GM19238 (cell line): Measurements from ENCODE around the gene POMGNT2.

Experiments
- DNase-seq: peaks from one replicate; pipeline ENCODE4 v3.0.0; 2011; ENCODE audit warnings: low spot score; ENCODE audit not compliant: insufficient read length

Gene POMGNT2

DNA sequence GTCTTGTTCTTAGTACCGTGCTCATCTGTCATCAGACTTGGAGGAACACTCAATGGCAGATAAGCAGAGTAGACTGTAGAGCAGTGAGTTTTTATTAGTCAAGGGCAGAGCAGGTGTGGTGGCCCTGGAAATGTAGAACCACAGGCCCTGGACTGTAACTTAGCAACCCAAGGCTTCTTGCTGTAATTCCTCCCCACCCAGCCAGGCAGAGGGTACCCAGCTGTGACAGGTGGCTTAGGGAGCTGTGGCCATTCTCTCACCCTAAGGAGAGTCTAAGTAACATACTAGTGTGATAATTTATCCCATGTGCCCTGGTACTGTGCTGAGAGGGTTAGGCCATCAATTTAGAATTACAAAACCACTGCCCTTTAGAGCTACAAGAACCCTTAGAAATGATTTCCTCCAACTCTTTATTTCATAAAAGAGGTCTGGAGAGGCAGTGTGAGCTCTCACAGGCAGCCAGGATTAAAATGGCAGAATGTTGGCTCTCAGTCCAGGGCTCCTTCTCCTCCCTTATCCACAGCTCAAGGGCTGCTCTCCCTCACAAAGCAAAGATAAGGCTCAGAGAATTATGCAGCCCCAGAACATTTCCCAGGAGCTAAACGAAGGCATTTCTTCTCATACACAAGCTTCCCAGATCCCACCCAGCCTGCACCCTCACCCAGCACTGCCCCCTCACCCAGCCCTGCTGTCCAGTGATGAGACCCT is 3.0 kb downstream of the POMGNT2 start:
- no peak for DNase-seq

GRCh38 chr3:43098761-43099160 is 7.1 kb downstream of the POMGNT2 start:
- DNase-seq, result no peak

DNA sequence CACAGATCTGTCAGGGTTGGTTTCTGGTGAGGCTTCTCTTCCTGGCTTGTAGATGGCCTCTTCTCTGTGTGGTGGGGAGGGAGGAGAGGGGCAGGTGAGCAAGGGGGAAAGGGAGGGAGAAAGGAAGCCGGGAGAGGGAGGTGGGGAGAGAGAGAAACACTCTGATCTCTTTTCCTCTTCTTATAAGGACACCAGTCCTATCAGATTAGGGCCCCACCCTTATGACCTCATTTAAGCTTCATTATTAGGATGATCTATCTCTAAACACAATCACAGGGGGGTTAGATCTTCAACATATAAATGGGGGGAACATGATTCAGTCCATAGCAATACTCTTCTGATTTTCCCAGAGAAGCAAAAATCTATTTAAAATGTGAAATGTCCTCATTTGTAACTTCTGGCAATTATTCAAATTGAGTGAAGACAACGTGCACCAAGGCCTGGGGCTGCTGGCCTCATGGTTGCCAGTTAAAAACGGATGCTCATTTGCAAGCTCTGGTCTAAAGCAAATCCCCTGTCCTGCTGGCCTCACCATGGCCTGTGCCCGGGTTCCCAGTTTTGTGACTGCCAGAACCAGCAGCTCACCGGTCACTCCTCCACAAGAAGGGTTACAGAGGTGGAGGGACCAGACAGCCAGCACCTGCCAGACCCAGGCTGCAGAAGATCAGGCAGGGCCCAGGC is 8.3 kb downstream of the POMGNT2 start:
- DNase-seq, result no peak

- DNase-seq, result no peak
These were observed 9.1 kb downstream of the POMGNT2 start for GRCh38 chr3:43096761-43097160.

DNA sequence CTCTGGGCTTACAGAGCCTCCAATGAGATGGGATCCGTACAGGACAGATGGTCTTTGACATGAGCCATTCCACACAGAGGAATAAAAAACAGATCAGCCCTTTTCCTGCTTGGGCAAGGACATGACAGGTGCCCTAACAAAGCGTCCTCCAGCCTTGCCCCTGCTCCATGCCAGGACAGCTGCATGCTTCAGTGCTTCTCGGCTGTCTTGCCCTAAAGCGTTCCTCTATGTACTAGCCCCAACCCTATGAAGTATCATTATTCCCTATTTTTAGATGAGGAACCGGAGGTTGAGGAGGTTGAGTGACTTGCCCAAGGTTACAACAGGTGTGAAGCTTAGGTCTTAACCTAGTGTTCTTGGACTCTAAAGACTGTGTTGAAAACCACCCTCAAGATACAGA is 10.5 kb downstream of the POMGNT2 start:
- no peak for DNase-seq

GRCh38 chr3:43094851-43095250 is 11.0 kb downstream of the POMGNT2 start:
- no peak for DNase-seq

DNA sequence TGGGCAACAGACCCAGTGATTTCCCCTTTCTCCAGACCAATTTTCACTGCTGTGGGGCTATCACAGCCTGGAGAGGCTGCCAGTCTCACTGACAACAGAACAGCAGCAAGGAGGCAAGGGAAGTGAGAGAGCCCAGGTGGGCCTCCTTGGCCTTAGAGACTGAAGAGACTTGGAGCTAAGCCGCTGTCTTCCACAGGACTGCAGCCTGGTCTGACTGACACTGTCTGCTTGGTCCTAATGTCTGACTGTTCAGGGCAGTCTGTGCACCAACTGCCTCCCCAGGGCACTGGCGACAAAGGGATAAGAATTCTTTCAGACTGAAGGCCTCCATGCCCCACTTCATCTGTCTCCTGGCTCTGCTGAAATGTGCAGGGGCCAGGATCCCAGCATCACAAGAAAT is 11.5 kb downstream of the POMGNT2 start:
- no peak for DNase-seq

DNA sequence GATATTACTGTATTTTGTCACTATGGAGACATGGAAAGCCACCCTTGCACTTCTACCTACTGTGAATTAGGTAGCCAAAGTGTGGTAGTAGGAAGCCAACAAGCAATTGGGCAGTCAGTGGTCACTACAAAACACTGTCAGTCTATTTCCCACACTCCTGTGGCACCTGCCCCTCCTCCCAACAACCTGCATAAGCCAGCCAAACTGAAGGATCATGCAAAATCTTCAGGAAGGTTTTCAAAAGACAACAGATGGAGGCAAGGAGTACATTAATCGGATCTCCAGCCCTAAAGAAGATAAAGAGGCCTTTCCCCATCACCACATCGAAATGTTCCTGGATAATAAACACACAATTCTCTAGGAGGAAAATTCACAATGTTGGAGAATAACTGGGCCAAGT is 11.9 kb downstream of the POMGNT2 start:
- DNase-seq, result no peak

- no peak for DNase-seq
These were observed 12.9 kb downstream of the POMGNT2 start for GRCh38 chr3:43093006-43093405.

DNA sequence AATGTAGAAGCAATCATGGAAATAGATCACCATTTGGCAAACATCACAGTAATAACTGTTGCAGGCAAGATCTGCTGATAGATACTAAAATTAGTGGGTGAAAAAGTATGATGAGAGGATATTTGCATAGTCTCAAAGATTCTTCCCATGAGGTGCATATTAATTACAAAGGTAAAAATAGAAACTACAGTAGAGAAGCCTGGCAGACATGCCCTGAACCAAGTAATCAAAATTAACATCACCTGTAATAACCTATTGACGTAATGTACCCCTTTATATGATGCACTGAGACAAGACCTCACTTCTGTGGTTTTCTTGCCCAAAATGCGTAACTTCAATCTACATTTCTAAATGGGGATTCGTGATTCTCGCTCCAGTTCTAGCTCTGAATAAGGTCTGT is 14.4 kb downstream of the POMGNT2 start:
- no peak for DNase-seq

GRCh38 chr3:43090238-43090637 is 15.6 kb downstream of the POMGNT2 start:
- no peak for DNase-seq

DNA sequence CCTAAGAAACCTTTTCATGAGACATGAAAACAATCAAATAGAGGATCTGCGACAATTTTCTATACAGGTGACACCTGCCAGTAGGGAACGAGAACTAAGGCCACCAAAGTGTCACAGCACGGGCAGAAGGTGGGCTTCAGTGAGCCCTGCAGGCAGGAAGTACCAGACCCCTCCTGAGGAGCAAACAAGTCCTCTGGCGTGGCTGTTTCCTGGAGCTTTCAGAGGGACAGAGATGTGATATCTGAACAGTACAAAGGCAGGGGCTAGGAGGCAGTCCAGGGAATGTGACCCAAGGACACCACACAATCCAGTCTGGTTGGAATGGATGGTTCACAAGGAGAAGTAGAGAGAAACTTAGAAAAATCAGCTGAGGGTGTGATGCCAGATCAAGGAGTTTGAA is 16.8 kb downstream of the POMGNT2 start:
- no peak for DNase-seq

DNA sequence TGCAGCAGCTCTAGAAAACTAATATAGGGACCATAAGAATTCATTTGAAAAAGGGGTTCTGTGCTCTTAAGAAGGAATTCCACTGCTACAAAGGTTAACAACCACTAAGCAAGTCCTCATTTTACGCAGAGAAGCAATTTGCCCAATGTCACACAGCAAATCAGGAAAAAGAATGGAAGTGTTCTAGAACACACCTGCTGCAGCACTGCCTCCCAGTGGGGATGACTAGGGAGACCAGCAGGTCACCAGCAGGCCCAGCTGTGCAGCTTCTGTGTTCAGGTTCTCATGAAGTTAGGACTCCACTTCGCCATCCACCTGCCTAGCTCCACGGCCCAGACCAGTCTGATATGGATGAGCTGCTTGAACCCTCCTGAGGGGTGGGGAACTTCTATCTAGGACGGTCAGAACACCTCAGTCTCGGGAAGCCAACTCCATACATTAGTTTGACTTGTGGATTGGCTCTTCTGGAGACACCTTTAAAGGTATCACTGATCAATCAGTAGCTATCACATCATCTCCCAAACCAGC is 18.6 kb downstream of the POMGNT2 start:
- no peak for DNase-seq

DNA sequence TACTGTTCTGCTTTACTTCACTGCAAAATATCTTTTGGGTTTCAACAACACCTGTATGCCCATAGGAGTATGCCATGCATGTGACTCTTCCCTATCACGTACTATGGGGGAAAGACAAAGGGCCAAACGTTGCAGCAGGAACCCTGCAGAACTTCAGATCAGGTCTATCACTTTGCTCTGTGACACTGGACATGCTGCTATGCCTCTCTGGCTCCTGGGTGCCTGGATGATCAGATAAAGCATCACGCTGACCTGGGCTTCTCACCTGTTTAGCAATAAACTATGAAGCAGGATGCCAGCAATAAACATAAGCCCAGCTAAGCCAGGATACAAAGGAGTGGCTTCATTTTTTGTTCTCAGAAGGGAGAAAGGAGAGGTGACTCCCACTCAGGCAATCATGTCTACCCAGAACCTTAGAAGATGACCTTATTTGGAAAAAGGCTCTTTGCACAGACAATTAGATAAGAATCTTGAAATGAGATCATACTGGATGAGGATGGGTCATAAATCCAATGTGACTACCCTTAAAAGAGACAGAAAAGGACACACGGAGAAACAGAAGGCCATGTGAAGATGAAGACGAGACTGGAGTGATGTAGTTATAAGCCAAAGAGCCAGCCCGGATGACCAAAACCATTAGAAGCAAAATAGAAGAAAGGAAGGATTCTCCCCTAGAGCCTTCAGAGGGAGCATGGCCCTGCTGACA is 19.3 kb downstream of the POMGNT2 start:
- DNase-seq, result no peak

DNA sequence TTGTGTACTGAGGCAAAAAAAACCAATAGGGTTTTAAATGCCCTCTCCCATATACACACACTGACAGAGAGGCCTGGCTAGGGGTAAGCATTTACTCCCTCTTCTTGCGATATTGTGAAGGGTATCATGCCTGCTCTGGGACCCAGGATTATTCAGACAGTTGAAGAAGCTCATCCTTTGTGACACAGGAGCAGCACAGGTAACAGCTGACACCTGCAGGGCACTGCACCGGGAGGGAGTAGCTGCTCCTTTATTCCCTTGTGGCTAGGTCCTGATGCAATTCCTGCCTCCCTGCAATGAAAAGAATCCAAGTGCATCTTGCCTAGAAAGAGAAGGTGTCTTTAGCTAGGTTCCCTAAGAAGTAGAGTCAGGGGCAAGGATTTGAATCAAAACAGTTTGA is 23.4 kb downstream of the POMGNT2 start:
- no peak for DNase-seq

DNA sequence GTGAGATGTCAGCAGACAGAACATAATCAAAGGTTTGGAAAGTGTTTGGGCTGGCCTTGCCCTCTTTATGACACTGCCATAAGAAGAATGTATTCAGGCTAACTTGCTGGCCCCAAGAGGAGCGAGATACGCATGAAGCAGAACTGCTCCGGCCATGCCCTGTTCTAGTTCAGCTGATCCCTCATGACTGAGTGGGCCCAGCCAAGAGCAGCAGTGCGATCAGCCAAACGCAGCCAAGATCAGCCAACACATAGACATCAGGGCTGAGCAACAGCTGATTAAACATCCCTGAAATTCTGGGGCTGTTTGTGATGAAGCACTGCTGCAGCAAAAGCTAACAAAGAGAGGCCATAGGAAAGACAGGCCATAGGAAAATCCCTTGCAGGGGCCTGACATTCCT is 24.1 kb downstream of the POMGNT2 start:
- no peak for DNase-seq

DNA sequence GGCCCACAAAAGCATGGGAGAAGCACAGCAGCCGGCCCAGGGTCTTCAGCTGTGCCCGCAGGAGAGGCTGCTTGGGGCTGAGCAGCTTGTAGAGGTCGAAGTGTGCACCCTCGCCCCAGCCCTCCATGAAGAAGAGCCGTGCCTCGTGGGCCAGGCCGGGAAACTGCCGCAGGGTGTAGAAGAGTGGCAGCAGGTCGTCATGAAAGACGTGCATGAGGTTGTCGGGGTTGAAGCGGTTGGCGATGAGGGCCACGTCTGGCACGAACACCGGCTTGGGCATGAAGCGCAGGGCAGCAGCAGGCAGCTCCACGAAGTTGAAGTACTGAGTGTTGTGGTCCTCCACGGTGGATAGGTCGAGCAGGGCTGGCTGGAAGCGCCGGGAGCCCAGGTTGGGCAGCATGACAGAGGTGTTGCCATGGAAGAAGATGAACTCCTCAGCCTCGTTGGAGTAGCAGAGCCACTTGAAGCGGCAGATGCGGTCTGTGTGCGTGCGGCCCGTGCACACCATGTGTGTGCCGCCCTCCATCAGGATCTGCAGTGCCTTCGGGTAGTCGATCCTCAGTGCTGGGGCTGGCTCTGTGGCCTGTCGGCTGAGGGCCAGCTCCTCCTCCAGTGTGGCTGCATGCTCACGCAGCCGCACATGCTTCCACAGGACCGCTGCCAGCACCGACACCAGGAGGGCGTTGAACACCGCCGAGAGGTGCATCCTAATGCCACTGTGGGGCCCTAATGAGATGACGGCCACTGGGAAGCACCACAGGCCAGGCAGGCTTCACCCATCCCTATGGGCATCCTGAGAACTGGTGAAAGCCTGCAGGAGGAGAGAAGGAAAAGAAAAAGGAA is 24.9 kb downstream of the POMGNT2 start:
- no peak for DNase-seq

DNA sequence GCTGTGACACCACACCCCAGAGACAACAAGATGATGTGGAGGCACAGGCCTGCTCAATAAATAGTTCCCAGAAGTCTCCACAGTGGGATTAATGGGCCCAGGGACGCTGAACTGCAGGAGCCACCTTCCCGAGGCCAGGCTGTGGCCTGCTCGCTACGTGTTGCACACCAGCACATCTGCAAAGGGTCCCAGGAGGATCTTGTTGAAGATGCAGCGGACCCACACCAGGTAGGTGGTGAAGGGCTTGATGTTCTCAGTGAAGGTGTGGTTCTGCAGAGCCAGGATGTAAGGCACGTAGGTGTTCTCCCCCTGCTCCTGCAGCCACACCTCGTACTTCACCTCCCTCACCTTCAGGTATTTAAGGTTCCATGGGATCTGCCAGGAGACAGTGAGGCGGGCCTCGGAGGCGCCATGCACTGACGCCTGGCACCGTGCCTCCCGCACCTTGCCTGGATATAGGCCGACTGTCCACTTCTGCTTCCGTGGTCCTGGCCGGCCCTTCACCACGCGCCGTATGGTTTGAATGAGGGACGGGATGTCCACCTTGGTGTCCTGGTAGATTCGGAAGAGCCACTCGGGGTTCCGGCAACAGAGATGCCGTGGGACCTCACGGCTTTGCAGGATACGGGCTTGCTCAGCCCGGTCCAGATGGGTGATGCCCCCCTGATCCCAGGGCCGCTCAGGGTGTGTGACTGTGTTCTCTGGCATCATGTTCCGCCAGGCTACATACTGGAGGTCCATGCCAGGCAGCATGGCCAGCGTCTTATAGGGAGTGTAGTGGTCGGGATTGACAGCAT is 26.1 kb downstream of the POMGNT2 start:
- DNase-seq, result no peak

- no peak for DNase-seq
These were observed 28.2 kb downstream of the POMGNT2 start for GRCh38 chr3:43077707-43078106.

- no peak for DNase-seq
These were observed 28.6 kb downstream of the POMGNT2 start for GRCh38 chr3:43077261-43077660.

- DNase-seq, result no peak
These were observed 29.0 kb downstream of the POMGNT2 start for GRCh38 chr3:43076857-43077256.
